ENCODE results near the gene KIAA1586. TPM values are rescaled to one million over a fixed set of nuclear protein-coding genes. Genes with fewer than 3 reads are reported as not detected.
A peak's percentile ranks its signal among the peaks of the same experiment; 100 is the strongest.

The KIAA1586 gene
- total and polyA plus RNA-seq, 2 of the 13 experiments (the other 11 are each of a cell fraction or from before 2014, with no cell fraction given), result 5.5 to 16.9 TPM

DNA sequence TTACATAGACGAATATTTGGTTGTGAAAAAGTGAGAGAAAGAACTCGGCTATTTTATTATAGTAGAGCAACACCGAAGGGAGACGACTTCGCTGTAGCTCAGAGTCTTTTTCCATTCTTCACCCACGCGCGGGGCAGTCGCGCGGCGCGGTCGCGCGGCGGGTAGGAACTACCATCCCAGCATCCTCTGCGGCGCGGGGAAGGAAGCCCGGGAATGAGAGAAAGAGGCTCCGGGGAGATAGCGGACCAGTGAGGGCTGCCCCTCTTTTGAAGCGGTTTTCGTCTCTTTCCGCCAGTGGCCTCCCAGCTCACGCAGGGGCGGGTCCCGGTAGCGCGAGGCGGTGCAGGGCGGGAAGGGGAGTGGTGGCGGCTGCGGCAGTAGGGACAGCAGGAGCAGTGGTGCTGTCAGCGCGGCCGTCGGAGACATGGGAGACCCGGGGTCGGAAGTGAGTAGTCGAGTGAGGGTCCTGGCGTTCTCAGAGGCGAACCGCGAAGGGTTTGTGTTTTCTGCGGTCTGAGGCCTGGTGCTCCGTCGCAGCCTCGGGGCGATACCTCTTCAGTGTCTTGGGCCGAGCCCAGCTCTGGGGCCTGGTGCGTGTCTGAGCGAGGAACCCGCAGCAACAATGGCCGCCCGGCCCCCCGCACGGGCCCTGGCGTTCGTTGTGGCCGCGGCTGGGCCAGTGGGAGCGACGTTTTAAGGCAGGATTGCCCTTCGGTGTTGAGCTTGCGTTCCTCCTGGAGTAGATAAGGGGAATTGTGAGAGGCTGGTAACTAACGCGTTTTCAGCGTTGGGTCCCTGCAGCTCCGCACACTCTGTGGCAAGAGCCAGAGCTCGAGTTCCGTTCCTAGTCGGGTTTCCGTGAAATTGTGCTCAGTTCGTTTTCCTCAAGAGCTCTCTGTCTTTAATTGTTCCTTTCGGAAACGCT lies at the start of gene KIAA1586 (continued):
- TF ChIP-seq ZNF235 (CRISPR knock-in tag; IDR thresholded peaks at IDR 0.05; ENCODE audit: borderline replicate concordance) (0 out of 2 replicates have a peak, but pooled peaks have one; percentile 49), SATB2 (CRISPR knock-in tag; IDR thresholded peaks at IDR 0.05) (peak; percentile 79; the same call in 1 of the 2 replicates), ZNF329 (CRISPR knock-in tag; IDR thresholded peaks at IDR 0.05; ENCODE audit: low read depth) (0 out of 2 replicates have a peak, but pooled peaks have one; percentile 25), KAT7 (CRISPR knock-in tag; IDR thresholded peaks at IDR 0.05; ENCODE audit: borderline replicate concordance) (peak; percentile 92), STAT5B (CRISPR knock-in tag; IDR thresholded peaks at IDR 0.05) (peak; percentile 86; the same call in 1 of the 2 replicates), GATAD2A (CRISPR knock-in tag; IDR thresholded peaks at IDR 0.05) (peak; percentile 94), GABPB1 (CRISPR knock-in tag; IDR thresholded peaks at IDR 0.05) (peak; percentile 93), CBX5 (CRISPR knock-in tag; IDR thresholded peaks at IDR 0.05; ENCODE audit: borderline replicate concordance) (peak; percentile 94; the same call in 1 of the 2 replicates), NFYC (CRISPR knock-in tag; IDR thresholded peaks at IDR 0.05) (peak; percentile 84)
- TF ChIP-seq, protein P1, sequence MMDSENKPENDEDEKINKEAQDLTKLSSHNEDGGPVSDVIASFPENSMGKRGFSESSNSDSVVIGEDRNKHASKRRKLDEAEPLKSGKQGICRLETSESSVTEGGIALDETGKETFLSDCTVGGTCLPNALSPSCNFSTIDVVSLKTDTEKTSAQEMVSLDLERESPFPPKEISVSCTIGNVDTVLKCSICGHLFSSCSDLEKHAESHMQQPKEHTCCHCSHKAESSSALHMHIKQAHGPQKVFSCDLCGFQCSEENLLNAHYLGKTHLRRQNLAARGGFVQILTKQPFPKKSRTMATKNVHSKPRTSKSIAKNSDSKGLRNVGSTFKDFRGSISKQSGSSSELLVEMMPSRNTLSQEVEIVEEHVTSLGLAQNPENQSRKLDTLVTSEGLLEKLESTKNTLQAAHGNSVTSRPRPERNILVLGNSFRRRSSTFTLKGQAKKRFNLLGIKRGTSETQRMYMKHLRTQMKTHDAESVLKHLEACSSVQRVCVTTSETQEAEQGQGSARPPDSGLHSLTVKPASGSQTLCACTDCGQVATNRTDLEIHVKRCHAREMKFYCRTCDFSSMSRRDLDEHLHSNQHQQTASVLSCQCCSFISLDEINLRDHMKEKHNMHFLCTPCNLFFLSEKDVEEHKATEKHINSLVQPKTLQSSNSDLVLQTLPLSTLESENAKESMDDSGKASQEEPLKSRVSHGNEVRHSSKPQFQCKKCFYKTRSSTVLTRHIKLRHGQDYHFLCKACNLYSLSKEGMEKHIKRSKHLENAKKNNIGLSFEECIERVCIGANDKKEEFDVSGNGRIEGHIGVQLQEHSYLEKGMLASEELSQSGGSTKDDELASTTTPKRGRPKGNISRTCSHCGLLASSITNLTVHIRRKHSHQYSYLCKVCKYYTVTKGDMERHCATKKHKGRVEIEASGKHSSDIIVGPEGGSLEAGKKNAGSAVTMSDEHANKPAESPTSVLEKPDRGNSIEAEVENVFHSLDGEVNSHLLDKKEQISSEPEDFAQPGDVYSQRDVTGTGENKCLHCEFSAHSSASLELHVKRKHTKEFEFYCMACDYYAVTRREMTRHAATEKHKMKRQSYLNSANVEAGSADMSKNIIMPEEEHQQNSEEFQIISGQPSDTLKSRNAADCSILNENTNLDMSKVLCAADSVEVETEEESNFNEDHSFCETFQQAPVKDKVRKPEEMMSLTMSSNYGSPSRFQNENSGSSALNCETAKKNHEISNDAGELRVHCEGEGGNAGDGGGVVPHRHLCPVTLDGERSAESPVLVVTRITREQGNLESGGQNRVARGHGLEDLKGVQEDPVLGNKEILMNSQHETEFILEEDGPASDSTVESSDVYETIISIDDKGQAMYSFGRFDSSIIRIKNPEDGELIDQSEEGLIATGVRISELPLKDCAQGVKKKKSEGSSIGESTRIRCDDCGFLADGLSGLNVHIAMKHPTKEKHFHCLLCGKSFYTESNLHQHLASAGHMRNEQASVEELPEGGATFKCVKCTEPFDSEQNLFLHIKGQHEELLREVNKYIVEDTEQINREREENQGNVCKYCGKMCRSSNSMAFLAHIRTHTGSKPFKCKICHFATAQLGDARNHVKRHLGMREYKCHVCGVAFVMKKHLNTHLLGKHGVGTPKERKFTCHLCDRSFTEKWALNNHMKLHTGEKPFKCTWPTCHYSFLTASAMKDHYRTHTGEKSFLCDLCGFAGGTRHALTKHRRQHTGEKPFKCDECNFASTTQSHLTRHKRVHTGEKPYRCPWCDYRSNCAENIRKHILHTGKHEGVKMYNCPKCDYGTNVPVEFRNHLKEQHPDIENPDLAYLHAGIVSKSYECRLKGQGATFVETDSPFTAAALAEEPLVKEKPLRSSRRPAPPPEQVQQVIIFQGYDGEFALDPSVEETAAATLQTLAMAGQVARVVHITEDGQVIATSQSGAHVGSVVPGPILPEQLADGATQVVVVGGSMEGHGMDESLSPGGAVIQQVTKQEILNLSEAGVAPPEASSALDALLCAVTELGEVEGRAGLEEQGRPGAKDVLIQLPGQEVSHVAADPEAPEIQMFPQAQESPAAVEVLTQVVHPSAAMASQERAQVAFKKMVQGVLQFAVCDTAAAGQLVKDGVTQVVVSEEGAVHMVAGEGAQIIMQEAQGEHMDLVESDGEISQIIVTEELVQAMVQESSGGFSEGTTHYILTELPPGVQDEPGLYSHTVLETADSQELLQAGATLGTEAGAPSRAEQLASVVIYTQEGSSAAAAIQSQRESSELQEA (CRISPR knock-in tag; IDR thresholded peaks at IDR 0.05; ENCODE audit: not compliant biosample characterization), result peak; percentile 68
- TF ChIP-seq, protein P2, sequence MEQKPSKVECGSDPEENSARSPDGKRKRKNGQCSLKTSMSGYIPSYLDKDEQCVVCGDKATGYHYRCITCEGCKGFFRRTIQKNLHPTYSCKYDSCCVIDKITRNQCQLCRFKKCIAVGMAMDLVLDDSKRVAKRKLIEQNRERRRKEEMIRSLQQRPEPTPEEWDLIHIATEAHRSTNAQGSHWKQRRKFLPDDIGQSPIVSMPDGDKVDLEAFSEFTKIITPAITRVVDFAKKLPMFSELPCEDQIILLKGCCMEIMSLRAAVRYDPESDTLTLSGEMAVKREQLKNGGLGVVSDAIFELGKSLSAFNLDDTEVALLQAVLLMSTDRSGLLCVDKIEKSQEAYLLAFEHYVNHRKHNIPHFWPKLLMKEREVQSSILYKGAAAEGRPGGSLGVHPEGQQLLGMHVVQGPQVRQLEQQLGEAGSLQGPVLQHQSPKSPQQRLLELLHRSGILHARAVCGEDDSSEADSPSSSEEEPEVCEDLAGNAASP (CRISPR knock-in tag; IDR thresholded peaks at IDR 0.05; ENCODE audit: borderline replicate concordance), result peak; percentile 64
- TF ChIP-seq, protein P3, sequence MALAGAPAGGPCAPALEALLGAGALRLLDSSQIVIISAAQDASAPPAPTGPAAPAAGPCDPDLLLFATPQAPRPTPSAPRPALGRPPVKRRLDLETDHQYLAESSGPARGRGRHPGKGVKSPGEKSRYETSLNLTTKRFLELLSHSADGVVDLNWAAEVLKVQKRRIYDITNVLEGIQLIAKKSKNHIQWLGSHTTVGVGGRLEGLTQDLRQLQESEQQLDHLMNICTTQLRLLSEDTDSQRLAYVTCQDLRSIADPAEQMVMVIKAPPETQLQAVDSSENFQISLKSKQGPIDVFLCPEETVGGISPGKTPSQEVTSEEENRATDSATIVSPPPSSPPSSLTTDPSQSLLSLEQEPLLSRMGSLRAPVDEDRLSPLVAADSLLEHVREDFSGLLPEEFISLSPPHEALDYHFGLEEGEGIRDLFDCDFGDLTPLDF (CRISPR knock-in tag; IDR thresholded peaks at IDR 0.05), result peak; percentile 96
